GM18508 (cell line): ENCODE measurements around the gene MYO1C.
"Not testable (repeated sequence)": the region's sequence is repeated elsewhere in the genome, so short reads cannot be mapped to it uniquely, and the experiment has no call there.

ENCODE experiments used
- ATAC-seq: cut with Tn5 transposase; IDR thresholded peaks from one replicate; pipeline ENCODE4 v1.9.1; 2021; ENCODE audit warnings: moderate number of reproducible peaks; ENCODE audit not compliant: insufficient read depth, unreplicated experiment

The MYO1C gene

DNA sequence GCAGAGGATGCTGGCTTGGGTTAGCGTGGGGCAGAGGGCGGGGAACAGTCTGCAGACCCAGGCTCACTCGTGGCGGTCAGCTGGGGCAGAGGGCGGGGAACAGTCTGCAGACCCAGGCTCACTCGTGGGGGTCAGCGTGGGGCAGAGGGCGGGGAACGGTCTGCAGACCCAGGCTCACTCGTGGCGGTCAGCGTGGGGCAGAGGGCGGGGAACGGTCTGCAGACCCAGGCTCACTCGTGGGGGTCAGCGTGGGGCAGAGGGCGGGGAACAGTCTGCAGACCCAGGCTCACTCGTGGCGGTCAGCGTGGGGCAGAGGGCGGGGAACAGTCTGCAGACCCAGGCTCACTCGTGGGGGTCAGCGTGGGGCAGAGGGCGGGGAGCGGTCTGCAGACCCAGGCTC is 16.2 kb upstream of the MYO1C start:
- ATAC-seq = not testable (repeated sequence)

DNA sequence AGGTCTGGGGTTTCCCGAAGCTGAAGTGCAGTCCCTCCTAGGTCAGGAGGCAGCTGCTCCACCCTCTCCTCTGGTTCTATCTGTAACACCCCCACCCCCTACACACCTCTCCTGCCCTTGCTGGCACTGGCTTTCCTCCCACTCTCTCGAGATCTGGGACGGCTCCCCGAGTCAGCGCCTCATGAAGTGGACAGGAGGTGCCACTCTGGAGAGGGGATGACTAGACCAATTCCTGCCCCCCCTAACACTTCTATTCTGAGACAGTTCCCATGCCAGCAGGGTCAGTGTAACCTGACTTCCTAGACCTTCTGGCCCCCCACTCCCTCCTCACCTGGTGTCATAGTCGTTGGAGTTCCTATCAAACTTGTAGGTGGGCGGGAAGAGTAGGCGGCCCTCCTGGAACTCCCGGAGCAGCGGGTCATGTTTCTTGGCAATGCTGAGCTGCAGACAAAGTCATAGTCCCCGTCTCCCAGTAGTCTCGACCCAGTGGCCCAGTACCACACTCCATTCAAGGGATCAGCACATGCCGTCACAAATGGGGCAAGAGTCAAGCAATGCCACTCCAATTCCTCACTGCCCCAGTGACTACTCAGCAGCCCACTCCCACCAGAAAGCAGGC is 14.3 kb upstream of the MYO1C start:
- no peak for ATAC-seq

DNA sequence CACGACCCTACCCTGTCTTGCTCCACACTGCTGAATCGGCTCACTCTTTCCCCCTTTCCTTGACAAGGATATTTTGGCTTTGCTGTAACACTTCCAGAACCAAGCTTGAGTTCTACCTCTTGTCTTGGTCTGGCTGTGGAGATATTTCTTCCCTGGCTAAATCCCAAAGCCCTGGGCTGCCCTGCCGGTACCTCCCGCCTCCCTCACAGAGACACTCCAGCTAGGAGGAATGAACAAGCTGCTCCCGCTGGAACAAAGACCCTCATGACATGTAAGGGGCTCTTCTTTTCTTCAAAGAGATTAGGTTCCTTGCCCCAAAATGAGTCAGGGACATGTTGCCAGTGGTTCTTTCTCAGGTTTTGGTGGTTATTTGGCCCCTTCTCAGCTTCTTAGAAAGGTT is 13.1 kb upstream of the MYO1C start:
- ATAC-seq = no peak

DNA sequence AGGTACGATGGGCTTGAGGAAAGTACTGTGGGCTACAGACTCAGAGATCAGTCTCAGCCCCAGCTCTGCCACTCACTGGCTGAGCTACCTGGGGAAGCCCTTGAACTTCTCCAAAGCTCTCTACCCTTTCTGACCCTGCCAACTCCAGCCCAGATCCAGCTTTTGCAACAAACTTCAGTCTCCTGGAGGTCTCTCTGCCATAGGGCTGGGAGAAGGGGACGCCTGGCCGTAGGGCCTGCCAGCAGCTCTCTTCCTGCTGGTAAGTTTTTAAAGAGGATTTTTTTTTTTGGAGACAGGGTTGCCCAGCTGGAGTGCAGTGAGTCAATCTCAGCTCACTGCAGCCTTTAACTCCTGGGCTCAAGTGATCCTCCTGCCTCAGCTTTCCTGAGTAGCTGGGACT is 12.4 kb upstream of the MYO1C start:
- no peak for ATAC-seq

DNA sequence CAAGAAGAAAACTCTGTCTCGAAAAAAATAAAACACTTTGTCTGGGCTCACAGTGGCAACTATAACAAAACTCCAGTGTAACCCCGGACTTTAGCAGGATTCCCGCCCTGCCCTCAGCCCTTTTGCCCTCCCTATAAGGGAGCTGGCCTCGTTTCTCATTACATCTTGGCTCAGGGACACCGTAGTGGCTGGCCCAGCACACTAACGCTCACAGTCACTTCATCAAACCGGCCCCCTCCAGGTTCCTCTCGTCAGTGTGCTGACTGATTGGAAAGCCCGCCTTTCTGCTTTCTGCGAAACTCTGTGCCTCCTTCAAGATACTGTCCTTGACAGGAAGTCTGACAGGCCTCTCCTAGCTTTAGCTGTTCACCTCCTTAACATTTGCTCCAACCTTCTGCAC is 11.2 kb upstream of the MYO1C start:
- no peak for ATAC-seq

DNA sequence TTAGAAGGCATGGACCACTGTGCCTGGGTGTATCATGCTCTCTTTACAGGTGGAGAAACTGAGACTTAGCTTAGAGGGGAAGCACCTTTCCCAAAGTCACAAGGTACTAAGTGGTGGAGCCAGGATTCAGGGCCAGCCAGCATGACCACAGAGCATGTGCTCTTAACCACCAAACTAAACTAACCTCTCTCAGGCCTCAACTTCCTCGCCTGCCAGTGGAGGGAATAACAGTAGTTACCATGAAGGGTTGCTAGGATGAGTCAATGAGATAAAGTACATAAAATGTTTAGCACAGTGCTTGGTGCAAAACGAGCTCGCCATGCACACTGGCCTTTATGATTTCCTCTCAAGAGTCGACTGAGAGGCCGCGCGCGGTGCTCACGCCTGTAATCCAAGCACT is 6.4 kb upstream of the MYO1C start:
- ATAC-seq = no peak

DNA sequence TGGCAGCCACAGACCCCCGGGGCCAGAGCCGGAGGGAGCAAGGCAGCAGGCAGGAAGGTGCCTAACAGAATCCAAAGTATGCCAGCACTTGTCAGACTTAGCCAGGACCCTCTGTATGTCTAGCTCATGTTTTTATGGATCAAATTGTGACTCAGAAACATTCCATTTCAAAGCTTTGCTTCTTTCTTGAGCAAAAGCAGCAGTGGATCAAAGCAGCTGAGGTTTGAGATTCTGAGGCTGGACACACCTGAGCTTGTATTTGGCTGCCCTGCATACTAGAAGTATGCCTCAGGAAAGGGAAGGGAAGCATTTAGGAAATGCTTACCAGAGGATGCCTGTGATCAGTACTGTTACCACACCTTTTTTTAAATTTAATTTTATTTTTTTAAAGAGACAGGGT is 5.7 kb upstream of the MYO1C start:
- ATAC-seq = no peak

DNA sequence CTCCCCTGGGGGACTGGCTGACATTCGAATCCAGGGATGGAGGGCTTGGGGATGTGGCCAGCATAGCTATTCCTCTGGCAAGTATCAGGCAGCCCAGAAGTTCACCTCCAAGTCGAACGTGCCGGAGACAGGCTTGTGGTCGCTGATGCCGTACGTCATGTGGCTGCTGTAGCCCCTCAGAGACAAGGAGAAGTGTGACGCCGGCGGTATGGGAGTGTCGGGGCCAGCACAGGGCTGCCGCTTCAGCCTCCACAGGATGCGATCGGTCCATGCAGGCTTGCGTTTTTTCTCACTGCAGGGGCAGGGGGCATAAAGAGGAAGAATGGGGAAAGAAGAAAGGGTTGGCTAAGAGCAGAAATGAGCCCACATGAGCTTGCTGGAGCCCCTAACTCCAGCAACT is 5.3 kb upstream of the MYO1C start:
- no peak for ATAC-seq

DNA sequence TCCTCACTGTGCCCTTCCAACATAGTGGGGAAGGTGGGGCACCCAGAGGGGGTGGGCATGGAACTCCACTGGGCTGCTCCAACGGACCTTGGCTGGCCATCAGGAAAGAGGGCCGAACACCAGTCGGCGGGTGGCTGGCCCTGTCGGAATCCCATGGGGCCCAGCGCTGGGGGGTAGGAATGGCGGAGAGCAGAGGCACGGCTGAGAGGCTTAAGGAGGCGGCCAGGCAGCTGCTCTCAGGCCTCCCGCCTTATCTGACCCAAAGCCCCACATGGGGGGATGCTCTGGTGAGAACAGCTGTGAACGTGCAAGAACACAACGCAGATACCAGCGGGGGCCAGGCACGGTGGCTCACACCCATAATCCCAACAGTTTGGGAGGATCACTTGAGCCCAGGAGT is 4.4 kb upstream of the MYO1C start:
- no peak for ATAC-seq

DNA sequence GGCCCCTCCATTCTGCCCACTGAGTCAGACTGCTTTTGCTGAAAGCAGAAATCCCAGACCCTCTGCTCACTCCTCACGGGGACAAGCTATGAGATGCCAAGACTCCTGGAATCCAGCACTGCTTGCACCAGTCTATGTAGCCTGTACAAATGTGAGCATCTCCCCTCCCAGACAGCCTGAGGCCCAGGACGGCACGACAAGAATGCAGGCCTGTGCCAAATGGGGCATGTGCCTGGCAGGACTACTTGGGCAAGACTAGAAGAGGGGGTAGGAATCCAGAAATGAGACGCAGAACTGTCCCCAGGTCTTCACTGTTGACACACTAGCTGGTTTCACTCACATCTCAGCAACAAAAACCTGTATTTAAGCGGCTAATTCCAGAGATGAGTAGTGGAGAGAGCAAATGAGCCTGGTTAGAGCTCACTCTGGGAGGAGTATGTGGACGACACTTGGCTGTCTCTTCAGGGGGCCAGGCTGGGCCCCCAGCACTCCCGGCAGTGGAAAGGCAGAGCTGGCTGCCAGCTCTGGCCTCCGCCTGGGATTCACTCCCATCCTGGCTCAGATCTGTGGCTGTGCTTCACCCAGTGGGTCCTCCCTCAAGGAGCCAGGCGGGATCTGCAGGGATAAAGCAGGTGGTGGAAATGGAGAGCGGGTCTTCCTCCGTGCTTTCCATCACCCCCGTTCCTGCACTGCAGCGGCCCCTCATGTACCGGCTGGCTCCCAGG is 2.9 kb upstream of the MYO1C start:
- ATAC-seq = no peak

DNA sequence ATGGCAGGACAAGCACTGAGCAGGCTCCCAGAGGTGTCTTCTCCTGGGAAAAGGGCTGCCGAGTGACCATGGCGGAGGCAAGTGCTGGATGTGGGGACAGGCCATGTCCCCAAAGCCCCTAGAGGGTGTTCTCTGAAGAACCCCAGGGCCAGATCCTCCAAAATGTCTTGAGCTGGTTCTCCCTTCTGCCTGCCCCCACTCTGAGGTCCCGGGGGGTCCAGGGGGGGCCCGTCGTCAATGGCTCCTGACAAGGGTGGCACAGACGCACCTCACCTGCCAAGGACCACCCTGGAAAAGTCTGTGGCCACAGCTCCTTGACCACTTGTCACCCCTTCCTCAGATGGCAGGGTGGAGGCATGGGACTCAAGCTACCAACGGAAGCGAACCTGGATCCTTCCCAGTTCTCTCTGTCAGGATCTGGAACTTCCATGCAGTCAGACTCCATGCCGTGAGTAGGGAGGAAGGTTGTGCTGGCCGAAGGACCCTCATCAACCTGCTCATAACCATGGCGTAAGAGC is 2.3 kb upstream of the MYO1C start:
- ATAC-seq = no peak

DNA sequence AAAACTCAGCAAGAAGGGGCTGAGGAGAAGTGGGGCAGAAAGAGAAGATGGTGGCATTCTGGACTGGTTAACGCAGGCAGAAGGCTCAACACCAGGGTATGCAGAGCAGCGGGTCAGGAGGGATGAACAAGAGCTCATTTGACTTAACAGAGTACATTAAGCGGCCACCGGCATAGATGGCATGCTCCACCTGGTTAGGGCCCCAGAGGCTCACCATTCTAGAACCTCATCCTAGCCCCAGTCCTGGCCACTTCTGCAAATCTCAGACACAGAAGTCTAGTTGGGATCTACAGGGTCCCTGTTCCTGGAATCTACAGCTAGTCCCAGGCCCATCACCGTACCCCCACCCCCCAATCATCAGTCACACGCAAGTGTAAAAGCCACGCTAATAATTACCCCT is 1.7 kb upstream of the MYO1C start:
- no peak for ATAC-seq

DNA sequence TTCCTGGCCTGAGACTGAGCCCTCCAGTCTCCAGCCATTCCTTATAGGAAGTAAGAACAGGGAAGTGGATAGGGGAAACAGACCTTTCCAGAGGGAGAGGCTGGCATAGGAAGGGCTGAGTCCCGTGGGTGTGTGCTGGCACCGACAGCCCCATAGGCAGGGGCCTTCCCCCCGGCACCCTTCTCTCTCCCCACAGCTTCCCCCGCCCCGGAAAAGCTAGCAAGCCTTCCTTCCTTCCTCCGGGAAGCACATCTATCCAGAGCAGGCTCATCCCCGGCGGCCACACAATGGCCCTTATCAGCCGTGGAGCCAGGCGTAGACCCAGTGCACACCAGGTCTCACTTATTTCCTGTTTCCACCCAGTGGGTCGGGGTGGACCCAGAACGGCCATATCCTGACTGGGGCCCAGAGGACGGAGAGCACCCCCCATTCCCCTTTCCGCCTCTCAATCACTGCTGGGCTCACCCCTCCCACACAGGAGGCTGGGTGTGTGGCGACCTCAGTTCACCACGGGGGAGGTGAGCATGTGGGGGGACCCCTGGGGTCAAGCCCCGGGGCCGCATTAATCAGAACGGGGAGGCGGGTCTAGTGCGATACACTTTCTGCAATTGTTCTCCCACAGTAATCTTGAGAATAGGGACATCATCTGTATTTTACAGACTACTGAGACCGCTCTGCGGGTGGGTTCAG is 950 bp upstream of the MYO1C start:
- no peak for ATAC-seq

DNA sequence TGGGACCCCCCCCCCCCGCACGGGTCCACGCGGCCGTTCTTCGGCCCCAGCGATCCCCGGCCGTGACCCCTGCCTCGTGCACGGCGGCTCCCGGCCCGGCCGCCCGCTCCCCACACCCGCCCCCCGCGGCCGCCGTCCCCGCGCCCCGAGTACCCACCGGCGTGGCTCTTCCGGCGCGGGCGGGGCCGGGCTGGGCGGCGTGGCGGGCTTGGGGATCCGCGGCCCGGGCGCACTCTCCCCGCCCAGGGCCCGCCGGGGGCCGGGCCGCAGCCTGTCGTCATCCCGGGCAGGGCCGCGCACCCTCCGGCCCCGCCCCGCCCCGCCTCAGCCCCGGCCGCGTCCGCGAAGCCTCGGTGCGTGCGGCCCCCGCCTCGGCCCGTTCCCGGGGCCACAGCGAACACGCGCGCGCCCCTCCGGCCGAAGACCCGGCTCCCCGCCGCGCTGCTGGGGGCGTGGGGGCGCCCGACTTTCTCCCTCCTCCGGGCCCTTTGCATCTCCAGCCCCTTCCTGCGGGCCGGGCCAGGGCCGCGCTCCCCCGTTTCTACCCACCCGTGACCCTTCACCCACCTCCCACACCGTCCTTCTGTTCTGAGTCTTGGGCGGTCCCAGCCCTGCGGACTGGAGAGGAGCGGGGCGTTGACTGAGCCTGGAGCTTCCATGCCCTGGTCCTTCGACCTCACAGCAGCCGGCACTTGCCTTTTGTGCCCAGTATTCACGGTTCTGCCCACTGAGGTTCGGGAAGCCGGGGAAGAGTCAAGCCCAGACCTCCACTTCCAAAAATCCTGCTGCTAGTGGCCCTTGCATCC is 840 bp downstream of the MYO1C start:
- ATAC-seq = no peak

DNA sequence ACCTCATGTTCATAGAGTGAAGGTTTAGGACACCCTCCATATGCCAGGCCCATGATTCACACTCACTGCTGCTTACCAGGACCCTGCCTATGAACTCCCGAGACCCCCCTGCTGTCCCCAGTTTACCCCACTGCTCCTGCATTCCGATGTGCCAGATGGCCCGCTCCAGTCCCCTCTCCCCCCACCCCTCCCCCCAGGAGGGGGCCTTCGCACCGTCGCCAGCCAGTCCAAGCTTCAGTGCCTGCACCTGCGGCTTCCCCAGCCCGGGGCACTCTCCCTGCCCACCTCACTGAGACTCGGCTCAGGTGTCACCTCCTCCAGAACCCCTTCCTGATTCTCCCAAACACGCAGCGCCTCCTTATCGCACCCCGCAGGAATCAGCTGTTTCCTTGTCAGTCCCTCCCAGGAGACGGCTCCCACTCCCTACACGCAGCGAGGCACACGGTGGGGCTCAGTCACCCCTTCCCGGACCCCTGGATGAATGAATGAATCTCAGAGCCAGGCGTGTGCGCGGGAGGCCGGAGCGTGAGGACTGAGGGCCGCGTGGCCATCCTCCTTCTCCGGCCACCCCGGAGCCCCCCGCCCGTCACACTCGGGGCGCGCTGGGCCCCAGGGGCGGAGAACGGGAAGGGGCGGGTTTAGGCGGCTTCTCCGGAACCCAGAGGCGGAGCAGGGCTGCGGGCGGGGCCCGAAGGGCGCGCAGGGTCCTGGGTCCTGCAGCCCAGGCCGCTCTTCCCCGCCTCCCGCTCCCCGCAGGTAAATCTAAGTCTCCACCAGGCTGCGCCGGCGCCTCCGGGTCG is 1.6 kb downstream of the MYO1C start:
- ATAC-seq = no peak

DNA sequence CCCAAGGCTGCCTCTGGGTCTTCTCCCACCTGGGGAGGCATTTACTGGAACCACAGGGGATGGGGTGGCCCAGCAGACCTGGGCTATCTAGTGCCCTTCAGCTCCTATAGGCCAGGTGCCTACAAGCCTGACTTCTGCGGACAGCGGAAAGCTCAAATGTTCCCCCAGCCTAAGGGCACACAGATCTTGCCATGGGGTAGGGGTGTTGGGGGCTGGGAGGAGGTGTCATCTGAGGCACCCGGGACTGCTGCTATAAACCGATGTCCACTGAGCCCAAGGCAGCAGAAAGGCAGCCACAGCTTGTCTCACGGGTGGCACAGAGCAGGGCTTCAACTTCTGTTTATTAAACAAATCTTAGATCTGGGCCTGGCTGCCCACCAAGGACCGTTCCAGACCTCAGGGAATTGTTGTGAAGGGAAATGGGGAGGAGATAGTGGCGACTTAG is 3.6 kb downstream of the MYO1C start:
- ATAC-seq = no peak

DNA sequence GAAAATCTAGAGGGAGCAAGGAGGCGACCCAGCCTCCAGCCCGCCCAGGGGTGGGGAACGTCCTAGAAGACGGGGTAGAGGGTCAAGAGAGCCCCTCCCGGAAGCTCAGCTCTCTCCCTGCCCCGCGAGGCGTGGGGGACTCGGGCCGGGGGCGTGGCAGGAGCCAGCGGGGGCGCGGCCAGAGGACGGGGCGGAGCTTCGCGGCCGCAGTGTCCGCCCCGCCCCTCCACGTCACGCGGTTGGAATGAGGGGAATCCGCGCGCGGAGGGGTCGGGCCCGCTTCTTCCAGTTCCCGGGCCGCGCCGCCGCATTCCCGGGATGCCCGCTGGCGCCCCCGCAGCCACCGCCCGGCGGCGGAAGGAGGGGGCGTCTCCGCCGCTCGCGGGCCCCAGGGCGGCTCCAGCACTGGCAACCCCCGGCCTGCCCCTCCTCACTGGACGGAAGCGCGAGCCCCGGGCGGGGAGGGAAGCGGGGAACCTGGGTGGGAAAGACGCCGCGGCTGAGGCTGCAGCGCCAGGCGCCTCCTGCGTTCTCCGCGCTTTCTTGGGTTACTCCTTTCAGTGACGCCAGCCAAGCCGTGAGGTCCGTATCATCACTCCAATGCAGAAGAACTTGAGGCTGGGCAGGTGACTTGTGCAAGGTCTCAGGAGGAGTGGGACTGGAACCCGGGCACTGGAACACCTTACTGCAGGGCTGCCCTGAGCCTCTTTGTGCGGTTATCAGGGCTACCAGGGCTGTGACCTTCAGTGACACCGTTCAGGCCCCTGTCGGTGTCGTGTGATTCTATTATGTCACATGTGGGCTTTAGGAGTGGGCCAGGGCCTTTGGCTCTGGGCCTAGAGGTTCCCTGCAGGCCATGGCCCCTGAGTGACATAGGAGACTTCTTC is 4.3 kb downstream of the MYO1C start:
- ATAC-seq = no peak

DNA sequence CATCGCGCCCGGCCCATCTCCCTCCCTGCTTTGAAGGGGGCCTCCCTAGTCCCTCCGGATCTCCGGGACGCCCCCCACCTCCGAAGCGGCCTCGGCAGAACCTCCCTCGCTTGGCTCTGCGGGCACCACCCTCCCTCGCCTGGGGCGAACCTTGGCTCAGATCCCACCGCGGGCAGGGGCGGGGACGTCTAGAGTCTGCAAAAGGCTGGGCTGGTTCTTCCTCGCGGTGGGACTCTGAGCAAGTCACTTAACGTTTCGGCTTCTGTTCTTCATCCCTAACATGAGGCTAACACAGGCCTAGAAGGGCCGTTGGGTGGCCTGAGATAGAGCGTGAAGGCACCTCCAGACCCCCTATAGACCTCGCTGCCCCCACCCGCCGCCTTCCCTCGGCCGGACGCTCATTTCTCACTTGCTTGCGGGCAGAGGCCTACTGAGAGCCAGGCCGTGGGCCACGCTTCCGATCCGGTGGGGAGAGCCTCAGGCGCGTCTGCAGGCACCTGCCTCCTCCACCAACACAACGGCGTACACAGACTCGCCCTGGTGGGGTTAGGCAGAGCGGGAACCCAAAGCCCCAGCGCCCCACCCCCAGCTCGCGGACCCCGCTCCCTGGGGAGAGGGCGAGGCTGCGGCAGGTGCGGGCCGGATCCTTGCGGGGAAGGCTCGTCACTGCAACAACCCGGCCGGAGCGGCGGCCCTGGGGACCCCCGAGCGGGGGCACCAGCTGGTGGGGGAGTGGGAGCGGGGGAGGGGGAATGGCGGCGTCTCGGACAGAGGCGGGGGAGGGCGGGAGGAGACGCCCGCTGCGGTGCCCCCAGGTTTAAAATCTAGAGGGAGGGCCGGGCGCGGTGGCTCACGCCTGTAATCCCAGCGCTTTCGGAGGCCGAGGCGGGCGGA is 5.4 kb downstream of the MYO1C start:
- ATAC-seq = no peak
